SK-N-MC (cell line): ENCODE measurements around the gene GPX4.

Source experiments
- DNase-seq: peaks from one replicate; pipeline ENCODE4 v3.0.0-alpha.2; 2011; ENCODE audit warnings: low read depth, low spot score
- H3K27ac ChIP-seq: fragments of 200-600 bp; sonication (generic); 2 replicates; pipeline ENCODE4 v1.5.1; 2016; ENCODE audit warnings: mixed run types
- H3K36me3 ChIP-seq: fragments of 200-600 bp; sonication (generic); 2 replicates; pipeline ENCODE4 v1.6.1; 2017; ENCODE audit warnings: antibody characterized with exemption, low read length, mixed read lengths; ENCODE audit not compliant: insufficient read depth
- H3K4me3 ChIP-seq: fragments of 200-600 bp; sonication (generic); 2 replicates; pipeline ENCODE4 v1.5.1; 2016
- H3K9ac ChIP-seq: fragments of 200-600 bp; sonication (generic); 2 replicates; pipeline ENCODE4 v1.8.0; 2017; ENCODE audit warnings: mixed run types, mixed read lengths; ENCODE audit not compliant: insufficient read length
- H3K9me3 ChIP-seq: fragments of 200-600 bp; sonication (generic); 2 replicates; pipeline ENCODE4 v1.6.1; 2017; ENCODE audit warnings: low read depth, mild to moderate bottlenecking, antibody characterized with exemption, low read length, moderate library complexity, mixed read lengths
- EZH2 ChIP-seq: fragments of 200-600 bp; sonication (generic); IDR thresholded peaks from one replicate; pipeline ENCODE4 v1.6.1; 2017; ENCODE audit warnings: antibody characterized with exemption
- FOXP2 ChIP-seq: optimal IDR thresholded peaks from 2 replicates; pipeline ENCODE3; 2011; ENCODE audit warnings: mild to moderate bottlenecking, moderate library complexity; ENCODE audit not compliant: insufficient read depth; ENCODE audit errors: extremely low read length, control extremely low read depth
- POLR2AphosphoS5 ChIP-seq: IDR thresholded peaks from 2 replicates; pipeline ENCODE4 v1.6.1; 2012; ENCODE audit warnings: mild to moderate bottlenecking, low read depth, low read length, borderline replicate concordance

Gene GPX4

GRCh38 chr19:1086613-1087012 lies 17.2 kb upstream of the GPX4 start:
- H3K9me3 ChIP-seq, result no peaks in the 10 kb centered on the region
- no peak overlapping the region for H3K9ac ChIP-seq
- DNase-seq, result no peak
- no peak for TF ChIP-seq FOXP2
- no peak for TF ChIP-seq POLR2AphosphoS5
- peaks cover 22% of the 10 kb centered on the region; the same call in 1 of the 2 replicates for H3K36me3 ChIP-seq
- H3K27ac ChIP-seq, result no peak overlapping the region
- no peak overlapping the region for H3K4me3 ChIP-seq

- TF ChIP-seq POLR2AphosphoS5, result 0 out of 2 replicates have a peak, but pooled peaks have one; percentile 21
- TF ChIP-seq EZH2, result no peak
- H3K9ac ChIP-seq, result no peak overlapping the region
- H3K9me3 ChIP-seq, result no peaks in the 10 kb centered on the region
- peaks cover 28% of the 10 kb centered on the region; the same call in 1 of the 2 replicates for H3K36me3 ChIP-seq
- no peak for DNase-seq
- H3K27ac ChIP-seq, result peak overlapping the region; percentile 19; the same call in 1 of the 2 replicates
- no peak overlapping the region for H3K4me3 ChIP-seq
Measured at GRCh38 chr19:1087813-1088415, 15.9 kb upstream of the GPX4 start.

GRCh38 chr19:1088416-1089010 lies 15.3 kb upstream of the GPX4 start:
- Histone ChIP-seq H3K9ac (no peak overlapping the region), H3K9me3 (no peaks in the 10 kb centered on the region), H3K4me3 (no peak overlapping the region), H3K27ac (0 out of 2 replicates have a peak overlapping the region, but pooled peaks have one; percentile 13), H3K36me3 (peaks cover 34% of the 10 kb centered on the region; the same call in 1 of the 2 replicates)
- DNase-seq, result no peak
- no peak for TF ChIP-seq EZH2
- TF ChIP-seq POLR2AphosphoS5, result no peak
- TF ChIP-seq FOXP2, result no peak

- Histone ChIP-seq H3K27ac (no peak overlapping the region), H3K4me3 (no peak overlapping the region), H3K36me3 (peaks cover 34% of the 10 kb centered on the region; the same call in 1 of the 2 replicates), H3K9me3 (no peaks in the 10 kb centered on the region), H3K9ac (no peak overlapping the region)
- no peak for DNase-seq
- TF ChIP-seq POLR2AphosphoS5 (0 out of 2 replicates have a peak, but pooled peaks have one; percentile 10), FOXP2 (no peak), EZH2 (no peak)
Measured at GRCh38 chr19:1089126-1089771, 14.5 kb upstream of the GPX4 start.

GRCh38 chr19:1089891-1090290 lies 13.9 kb upstream of the GPX4 start:
- TF ChIP-seq EZH2 (no peak), POLR2AphosphoS5 (no peak), FOXP2 (no peak)
- no peak overlapping the region for H3K9ac ChIP-seq
- H3K4me3 ChIP-seq, result no peak overlapping the region
- no peaks in the 10 kb centered on the region for H3K9me3 ChIP-seq
- peaks cover 34% of the 10 kb centered on the region; the same call in 1 of the 2 replicates for H3K36me3 ChIP-seq
- no peak overlapping the region for H3K27ac ChIP-seq
- DNase-seq, result no peak

- Histone ChIP-seq H3K9me3 (no peaks in the 10 kb centered on the region), H3K4me3 (no peak overlapping the region), H3K9ac (no peak overlapping the region), H3K27ac (no peak overlapping the region), H3K36me3 (peaks cover 34% of the 10 kb centered on the region; the same call in 1 of the 2 replicates)
- no peak for DNase-seq
- TF ChIP-seq FOXP2 (no peak), POLR2AphosphoS5 (no peak)
Measured at GRCh38 chr19:1090731-1091543, 12.9 kb upstream of the GPX4 start.

- no peak overlapping the region for H3K4me3 ChIP-seq
- TF ChIP-seq FOXP2 (no peak), EZH2 (no peak), POLR2AphosphoS5 (no peak)
- no peak overlapping the region for H3K9ac ChIP-seq
- peaks cover 34% of the 10 kb centered on the region; the same call in 1 of the 2 replicates for H3K36me3 ChIP-seq
- no peaks in the 10 kb centered on the region for H3K9me3 ChIP-seq
- no peak for DNase-seq
- no peak overlapping the region for H3K27ac ChIP-seq
Measured at GRCh38 chr19:1091544-1092175, 12.1 kb upstream of the GPX4 start.
